Measurements from ENCODE around the gene ABCC4.

The ABCC4 gene

GRCh38 chr13:95222733-95223018 lies 78.6 kb downstream of the ABCC4 start:
- no peak for TF ChIP-seq CTCF (IDR thresholded peaks at IDR 0.05; ENCODE audit: low read length, missing control alignments)

GRCh38 chr13:95221971-95222732 lies 79.1 kb downstream of the ABCC4 start:
- no peak for TF ChIP-seq CTCF (IDR thresholded peaks at IDR 0.05; ENCODE audit: low read length, missing control alignments)
- H3K4me3 ChIP-seq (replicated peaks; ENCODE audit: low read depth, low read length) = no peak overlapping the region
- DNase-seq (ENCODE audit: low read depth) = no peak

More at GRCh38 chr13:95222733-95223018, 78.6 kb downstream of the ABCC4 start:
- DNase-seq (ENCODE audit: low read depth) = no peak
- H3K4me3 ChIP-seq (replicated peaks; ENCODE audit: low read depth, low read length) = no peak overlapping the region

- H3K4me3 ChIP-seq (replicated peaks; ENCODE audit: low read depth, low read length) = no peak overlapping the region
- DNase-seq (ENCODE audit: low read depth) = no peak
- no peak for TF ChIP-seq CTCF (IDR thresholded peaks at IDR 0.05; ENCODE audit: low read length, missing control alignments)
These were observed 80.6 kb downstream of the ABCC4 start for GRCh38 chr13:95220611-95221010.

GRCh38 chr13:95217920-95218830 lies 83.1 kb downstream of the ABCC4 start:
- DNase-seq (ENCODE audit: low read depth) = no peak
- no peak overlapping the region for H3K4me3 ChIP-seq (replicated peaks; ENCODE audit: low read depth, low read length)
- no peak for TF ChIP-seq CTCF (IDR thresholded peaks at IDR 0.05; ENCODE audit: low read length, missing control alignments)

- H3K4me3 ChIP-seq (replicated peaks; ENCODE audit: low read depth, low read length) = no peak overlapping the region
- no peak for DNase-seq (ENCODE audit: low read depth)
- no peak for TF ChIP-seq CTCF (IDR thresholded peaks at IDR 0.05; ENCODE audit: low read length, missing control alignments)
These were observed 85.1 kb downstream of the ABCC4 start for GRCh38 chr13:95216182-95216581.

DNA sequence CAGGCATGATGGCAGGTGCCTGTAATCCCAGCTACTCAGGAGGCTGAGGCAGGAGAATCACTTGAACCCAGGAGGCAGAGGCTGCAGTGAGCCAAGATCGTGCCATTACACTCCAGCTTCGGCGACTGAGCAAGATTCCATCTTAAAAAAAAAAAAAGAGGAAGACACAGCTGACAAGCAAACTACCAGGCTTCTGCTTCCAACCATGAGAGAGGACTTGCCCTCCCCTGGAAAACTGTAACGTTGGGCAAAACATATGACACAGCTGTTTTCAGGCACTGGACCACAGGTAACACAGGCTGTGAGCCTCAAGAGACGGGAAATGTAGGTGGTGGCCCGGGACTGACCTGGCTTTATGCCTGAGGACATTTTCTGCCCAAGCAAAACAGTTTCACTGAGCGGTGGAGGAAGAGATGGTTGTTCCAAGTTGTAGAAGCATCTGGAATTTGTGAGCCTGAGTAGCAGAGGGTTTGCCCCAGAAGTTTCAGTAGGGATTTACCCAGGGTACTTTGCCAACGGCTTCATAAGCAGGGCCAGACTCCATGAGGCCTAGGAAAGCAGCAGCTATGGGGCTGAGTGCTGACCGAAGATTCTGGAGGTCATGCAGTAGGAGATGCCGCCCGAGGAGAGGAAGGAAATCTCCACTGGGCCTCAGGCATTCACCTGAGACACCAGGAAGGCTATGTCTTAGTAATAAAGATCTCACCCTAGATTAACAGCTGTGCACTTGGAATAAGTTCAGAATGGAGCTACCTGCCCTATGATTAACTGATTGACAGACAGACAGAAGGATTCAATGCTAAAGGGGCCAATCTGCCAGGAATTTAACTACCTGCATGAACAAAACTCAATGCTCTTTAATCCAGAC lies 88.0 kb downstream of the ABCC4 start:
- no peak for TF ChIP-seq CTCF (IDR thresholded peaks at IDR 0.05; ENCODE audit: low read length, missing control alignments)
- H3K4me3 ChIP-seq (replicated peaks; ENCODE audit: low read depth, low read length) = no peak overlapping the region
- no peak for DNase-seq (ENCODE audit: low read depth)

All from fibroblast of pulmonary artery (primary cell).